GM12891 (cell line): ENCODE data around the gene PKP2.
"Not testable (repeated sequence)": the region's sequence is repeated elsewhere in the genome, so short reads cannot be mapped to it uniquely, and the experiment has no call there.

Source experiments
- DNase-seq: peaks from one replicate; pipeline ENCODE4 v3.0.0; 2011; ENCODE audit warnings: low spot score; ENCODE audit not compliant: insufficient read length
- FAIRE-seq: peaks from 2 replicates; lab custom pipeline; 2011; peaks lifted over from hg19 to GRCh38; lab: Jason Lieb, UNC
- PAX5 ChIP-seq: IDR thresholded peaks from 2 replicates; pipeline ENCODE4 v1.6.1; 2011; ENCODE audit warnings: low read length, moderate library complexity, mild to moderate bottlenecking; ENCODE audit not compliant: insufficient read depth, severe bottlenecking
- POLR2A ChIP-seq: IDR thresholded peaks from 2 replicates; pipeline ENCODE4 v1.6.1; 2011; ENCODE audit warnings: low read depth, low read length, control low read depth
- POLR2AphosphoS5 ChIP-seq: IDR thresholded peaks from 2 replicates; pipeline ENCODE4 v1.6.1; 2011; ENCODE audit warnings: low read depth, low read length, control low read depth
- POU2F2 ChIP-seq: IDR thresholded peaks from 2 replicates; pipeline ENCODE4 v1.6.1; 2011; ENCODE audit warnings: low read depth, mild to moderate bottlenecking, control low read depth, low read length, moderate library complexity
- SPI1 ChIP-seq: IDR thresholded peaks from 2 replicates; pipeline ENCODE4 v1.6.1; 2011; ENCODE audit warnings: low read depth, low read length, control low read depth
- TAF1 ChIP-seq: IDR thresholded peaks from 2 replicates; pipeline ENCODE4 v1.6.1; 2011; ENCODE audit warnings: low read depth, low read length, control low read depth

The PKP2 gene

DNA sequence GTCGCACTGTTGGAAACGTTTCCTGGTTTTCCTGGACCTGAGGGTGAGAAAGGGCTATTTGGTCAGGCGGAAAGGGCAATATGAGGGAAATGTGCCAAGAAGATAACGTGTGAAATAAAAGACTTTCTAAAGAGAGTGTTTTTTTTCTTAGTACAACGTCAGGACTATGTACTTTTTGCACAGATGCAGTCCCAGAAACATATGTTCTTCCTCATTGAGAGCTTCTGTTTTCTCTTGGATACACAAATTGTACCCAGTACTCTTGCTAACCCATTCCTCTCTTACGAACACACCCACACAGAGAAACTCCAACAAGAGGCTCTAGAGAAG is 669 bp upstream of the PKP2 start:
- FAIRE-seq (no peak), DNase-seq (no peak)
- TF ChIP-seq SPI1 (no peak), POU2F2 (no peak), POLR2AphosphoS5 (no peak)

- FAIRE-seq (no peak), DNase-seq (no peak)
- TF ChIP-seq SPI1 (no peak), POLR2A (no peak), POLR2AphosphoS5 (no peak), PAX5 (no peak), TAF1 (no peak), POU2F2 (no peak)
These were observed 717 bp downstream of the PKP2 start for GRCh38 chr12:32895688-32896431.

GRCh38 chr12:32894566-32894965 is 2.0 kb downstream of the PKP2 start:
- TF ChIP-seq SPI1 (no peak), POLR2AphosphoS5 (no peak), POU2F2 (no peak), POLR2A (no peak), TAF1 (no peak), PAX5 (no peak)
- FAIRE-seq (no peak), DNase-seq (no peak)

- TF ChIP-seq TAF1 = no peak
- TF ChIP-seq PAX5 = no peak
- TF ChIP-seq POLR2A = no peak
- no peak for TF ChIP-seq POLR2AphosphoS5
- no peak for TF ChIP-seq SPI1
- TF ChIP-seq POU2F2 = no peak
- no peak for DNase-seq
- FAIRE-seq = no peak
These were observed 3.1 kb downstream of the PKP2 start for GRCh38 chr12:32893458-32893857.

- DNase-seq (no peak), FAIRE-seq (no peak)
- TF ChIP-seq PAX5 = no peak
- no peak for TF ChIP-seq POLR2AphosphoS5
- no peak for TF ChIP-seq POU2F2
- no peak for TF ChIP-seq POLR2A
- TF ChIP-seq SPI1 = no peak
- TF ChIP-seq TAF1 = no peak
These were observed 3.5 kb downstream of the PKP2 start for GRCh38 chr12:32893043-32893442.

GRCh38 chr12:32892369-32892768 is 4.2 kb downstream of the PKP2 start:
- FAIRE-seq, DNase-seq: not testable (repeated sequence)

DNA sequence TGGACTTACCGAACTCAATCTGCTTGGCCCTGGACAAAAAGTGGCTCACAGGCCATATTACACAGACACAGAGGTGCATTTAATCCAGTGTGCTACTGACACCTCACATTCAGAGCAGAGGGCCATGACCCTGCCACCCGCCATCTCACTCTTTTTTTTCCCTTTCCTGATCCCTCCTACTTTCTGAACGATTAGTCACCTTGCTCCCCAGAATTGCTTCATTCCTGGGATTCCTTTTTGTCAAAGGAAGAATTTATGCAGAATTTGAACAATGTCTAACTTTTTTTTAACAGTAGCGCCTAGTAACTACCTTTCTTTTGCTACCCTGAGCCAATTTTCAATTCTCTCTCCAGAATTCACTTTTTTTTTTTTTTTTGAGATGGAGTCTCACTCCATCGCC is 4.6 kb downstream of the PKP2 start:
- FAIRE-seq (no peak), DNase-seq (no peak)
- TF ChIP-seq POLR2A = no peak
- no peak for TF ChIP-seq PAX5

- FAIRE-seq (no peak), DNase-seq (no peak)
- no peak for TF ChIP-seq POLR2A
- no peak for TF ChIP-seq TAF1
- TF ChIP-seq SPI1 = no peak
These were observed 5.1 kb downstream of the PKP2 start for GRCh38 chr12:32891526-32891925.

GRCh38 chr12:32889011-32889760 is 7.4 kb downstream of the PKP2 start:
- FAIRE-seq (no peak), DNase-seq (no peak)
- no peak for TF ChIP-seq POLR2AphosphoS5
- no peak for TF ChIP-seq POU2F2
- no peak for TF ChIP-seq SPI1
- no peak for TF ChIP-seq POLR2A
- TF ChIP-seq TAF1 = no peak
- TF ChIP-seq PAX5 = no peak

DNA sequence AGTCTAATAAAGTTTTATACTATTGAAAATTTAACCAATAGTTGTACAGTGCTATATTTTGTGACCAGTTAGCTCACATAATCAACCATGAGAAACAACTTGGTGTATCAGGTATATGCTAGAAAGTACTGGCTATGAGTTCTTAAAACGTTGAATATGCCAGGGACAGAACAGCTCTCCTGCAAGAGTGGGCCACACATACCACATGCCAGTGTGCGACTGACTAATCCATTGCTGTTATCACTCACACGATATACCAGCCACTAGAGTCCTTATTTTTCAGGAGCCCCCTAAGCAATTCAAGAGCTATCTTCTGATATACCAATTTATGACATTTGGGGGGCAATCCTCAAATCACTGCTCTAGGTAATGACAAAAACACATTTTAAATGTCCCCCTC is 9.5 kb downstream of the PKP2 start:
- FAIRE-seq (no peak), DNase-seq (no peak)
- TF ChIP-seq POU2F2 (no peak), PAX5 (no peak), TAF1 (no peak), POLR2AphosphoS5 (no peak), SPI1 (no peak), POLR2A (no peak)
